ENCODE measurements around the gene CAPG. TPM values are rescaled to one million over a fixed set of nuclear protein-coding genes. Genes with fewer than 3 reads are reported as not detected.

Gene CAPG
- polyA plus RNA-seq, 1 donor from 2014 or later: not detected

GRCh38 chr2:85415980-85416650, 5.9 kb upstream of the CAPG start:
- H3K9me3 ChIP-seq (ENCODE audit: low read length): no peaks in the 10 kb centered on the region
- no peak for TF ChIP-seq EP300 (conservative IDR thresholded peaks at IDR 0.05; ENCODE audit: poor library complexity, severe bottlenecking)
- TF ChIP-seq REST (IDR thresholded peaks at IDR 0.05; ENCODE audit: borderline replicate concordance): no peak
- no peak for TF ChIP-seq TAF1 (IDR thresholded peaks at IDR 0.05; ENCODE audit: low read depth)
- TF ChIP-seq EZH2 (IDR thresholded peaks at IDR 0.05; ENCODE audit: borderline replicate concordance, insufficient read depth, low read length, poor library complexity, severe bottlenecking): no peak
- TF ChIP-seq SMC3 (conservative IDR thresholded peaks at IDR 0.05; ENCODE audit: poor library complexity): no peak
- TF ChIP-seq RAD21 (conservative IDR thresholded peaks at IDR 0.05): no peak
- TF ChIP-seq CTCF (IDR thresholded peaks at IDR 0.05; ENCODE audit: poor library complexity, severe bottlenecking): no peak
- no peak for TF ChIP-seq MXI1 (conservative IDR thresholded peaks at IDR 0.05; ENCODE audit: poor library complexity, severe bottlenecking)
- no peak for TF ChIP-seq POLR2AphosphoS5 (IDR thresholded peaks at IDR 0.05)
- no peak overlapping the region for H3K27ac ChIP-seq (ENCODE audit: low read length)
- peaks cover 17% of the 10 kb centered on the region for H3K27me3 ChIP-seq (ENCODE audit: insufficient read depth, low read depth, low read length)
- no peaks in the 10 kb centered on the region for H3F3A ChIP-seq (ENCODE audit: insufficient read depth, low read length, poor library complexity, severe bottlenecking)
- H3K79me2 ChIP-seq (replicated peaks; ENCODE audit: insufficient read depth, low read length): no peaks in the 10 kb centered on the region
- H2AFZ ChIP-seq (ENCODE audit: low read depth, low read length): no peak overlapping the region
- no peak overlapping the region for H3K4me2 ChIP-seq (ENCODE audit: low read length)
- no peaks in the 10 kb centered on the region for H3K9me2 ChIP-seq (ENCODE audit: insufficient read depth, low read length)
- H3K4me3 ChIP-seq (ENCODE audit: low read length): no peak overlapping the region
- H4K20me1 ChIP-seq (ENCODE audit: insufficient read depth): no peaks in the 10 kb centered on the region
- H3K36me3 ChIP-seq (ENCODE audit: insufficient read depth, low read length): no peaks in the 10 kb centered on the region
- H3K9ac ChIP-seq (ENCODE audit: low read length): no peak overlapping the region

- no peaks in the 10 kb centered on the region for H4K20me1 ChIP-seq (ENCODE audit: insufficient read depth)
- no peaks in the 10 kb centered on the region for H3K79me2 ChIP-seq (replicated peaks; ENCODE audit: insufficient read depth, low read length)
- H3K9ac ChIP-seq (ENCODE audit: low read length): no peak overlapping the region
- H3F3A ChIP-seq (ENCODE audit: insufficient read depth, low read length, poor library complexity, severe bottlenecking): no peaks in the 10 kb centered on the region
- H3K27ac ChIP-seq (ENCODE audit: low read length): no peak overlapping the region
- H2AFZ ChIP-seq (ENCODE audit: low read depth, low read length): no peak overlapping the region
- H3K36me3 ChIP-seq (ENCODE audit: insufficient read depth, low read length): no peaks in the 10 kb centered on the region
- H3K4me2 ChIP-seq (ENCODE audit: low read length): no peak overlapping the region
- no peak overlapping the region for H3K4me3 ChIP-seq (ENCODE audit: low read length)
- no peaks in the 10 kb centered on the region for H3K9me2 ChIP-seq (ENCODE audit: insufficient read depth, low read length)
- peaks cover 17% of the 10 kb centered on the region for H3K27me3 ChIP-seq (ENCODE audit: insufficient read depth, low read depth, low read length)
- H3K9me3 ChIP-seq (ENCODE audit: low read length): no peaks in the 10 kb centered on the region
- TF ChIP-seq CTCF (IDR thresholded peaks at IDR 0.05; ENCODE audit: poor library complexity, severe bottlenecking): no peak
- TF ChIP-seq REST (IDR thresholded peaks at IDR 0.05; ENCODE audit: borderline replicate concordance): no peak
- no peak for TF ChIP-seq EZH2 (IDR thresholded peaks at IDR 0.05; ENCODE audit: borderline replicate concordance, insufficient read depth, low read length, poor library complexity, severe bottlenecking)
- TF ChIP-seq RAD21 (conservative IDR thresholded peaks at IDR 0.05): no peak
- no peak for TF ChIP-seq SMC3 (conservative IDR thresholded peaks at IDR 0.05; ENCODE audit: poor library complexity)
- TF ChIP-seq EP300 (conservative IDR thresholded peaks at IDR 0.05; ENCODE audit: poor library complexity, severe bottlenecking): no peak
- no peak for TF ChIP-seq TAF1 (IDR thresholded peaks at IDR 0.05; ENCODE audit: low read depth)
- TF ChIP-seq POLR2AphosphoS5 (IDR thresholded peaks at IDR 0.05): no peak
- no peak for TF ChIP-seq MXI1 (conservative IDR thresholded peaks at IDR 0.05; ENCODE audit: poor library complexity, severe bottlenecking)
Observed at GRCh38 chr2:85414761-85415553, 4.8 kb upstream of the CAPG start.
